IMR-90 (cell line): ENCODE results near the gene PPIA. TPM values are rescaled to one million over a fixed set of nuclear protein-coding genes. Genes with fewer than 3 reads are reported as not detected.

Experiments
- ATAC-seq: fragments of 200-7000 bp; cut with Tn5 transposase; 2 replicates; pipeline ENCODE4 v1.9.1; 2020; ENCODE audit warnings: low read depth, mild to moderate bottlenecking, moderate library complexity
- BruUV-seq: library from RNA; stranded (reverse); fragments of 400-500 nt; replicated peaks from 2 replicates; lab custom pipeline; 2021; lab: Mats Ljungman, UMichigan
- CTCF ChIA-PET: fragments of 300-600 bp; formaldehyde crosslinking; extraction: SDS; loops from one replicate; lab custom pipeline; 2021; ENCODE audit warnings: antibody characterized with exemption; lab: Yijun Ruan, JAX
- POLR2A ChIA-PET: fragments of 300-600 bp; sonication (Branson Sonifier 250); formaldehyde crosslinking; loops from one replicate; lab custom pipeline; 2022; ENCODE audit warnings: antibody characterized with exemption; ENCODE audit not compliant: unreplicated experiment; lab: Charles Lee
- DNase-seq: peaks from one replicate; pipeline ENCODE4 v3.0.0; 2013
- H2AFZ ChIP-seq: replicated peaks from 2 replicates; pipeline ENCODE3; 2013; ENCODE audit warnings: low read length, mild to moderate bottlenecking; ENCODE audit not compliant: poor library complexity
- H2AK5ac ChIP-seq: 2 replicates; pipeline ENCODE4 v1.6.1; 2013; ENCODE audit warnings: low read depth, low read length, inconsistent platforms
- H2AK9ac ChIP-seq: replicated peaks from 2 replicates; pipeline ENCODE3; 2013; ENCODE audit warnings: mild to moderate bottlenecking, low read depth, low read length, moderate library complexity; ENCODE audit not compliant: poor library complexity
- H2BK120ac ChIP-seq: 2 replicates; pipeline ENCODE4 v1.6.1; 2013; ENCODE audit warnings: low read depth, low read length, inconsistent platforms
- H2BK15ac ChIP-seq: 3 replicates; pipeline ENCODE4 v1.6.1; 2013; ENCODE audit warnings: low read depth, low read length, inconsistent platforms
- H2BK20ac ChIP-seq: 2 replicates; pipeline ENCODE4 v1.6.1; 2013; ENCODE audit warnings: low read depth, mild to moderate bottlenecking, inconsistent platforms, low read length, moderate library complexity
- H2BK5ac ChIP-seq: 2 replicates; pipeline ENCODE4 v1.6.1; 2013; ENCODE audit warnings: mild to moderate bottlenecking, low read depth, low read length, inconsistent platforms; ENCODE audit not compliant: poor library complexity, severe bottlenecking
- H3K14ac ChIP-seq: replicated peaks from 2 replicates; pipeline ENCODE4 v1.6.1; 2013; ENCODE audit warnings: low read depth, low read length, inconsistent platforms
- H3K18ac ChIP-seq: 2 replicates; pipeline ENCODE4 v1.6.1; 2013; ENCODE audit warnings: low read depth, low read length, control low read depth
- H3K23ac ChIP-seq: 2 replicates; pipeline ENCODE4 v1.6.1; 2013; ENCODE audit warnings: low read depth, low read length, inconsistent platforms
- H3K27ac ChIP-seq: 2 replicates; pipeline ENCODE4 v1.5.1; 2013; ENCODE audit warnings: mild to moderate bottlenecking, control low read depth, low read length; ENCODE audit not compliant: insufficient read depth
- H3K27me3 ChIP-seq: 2 replicates; pipeline ENCODE4 v1.6.1; 2013; ENCODE audit warnings: low read length; ENCODE audit not compliant: control insufficient read depth, insufficient read depth
- H3K36me3 ChIP-seq: 2 replicates; pipeline ENCODE4 v1.6.1; 2013; ENCODE audit warnings: low read length, mixed read lengths; ENCODE audit not compliant: control insufficient read depth, insufficient read depth
- H3K4ac ChIP-seq: 2 replicates; pipeline ENCODE4 v1.6.1; 2013; ENCODE audit warnings: low read depth, low read length, inconsistent platforms
- H3K4me1 ChIP-seq: 2 replicates; pipeline ENCODE4 v1.6.1; 2013; ENCODE audit warnings: low read length, mixed read lengths; ENCODE audit not compliant: control insufficient read depth, insufficient read depth
- H3K4me2 ChIP-seq: 2 replicates; pipeline ENCODE4 v1.6.1; 2013; ENCODE audit warnings: low read depth, mild to moderate bottlenecking, control low read depth, low read length, moderate library complexity
- H3K4me3 ChIP-seq: 2 replicates; pipeline ENCODE4 v1.5.1; 2013; ENCODE audit warnings: low read depth, mild to moderate bottlenecking, control low read depth, low read length, moderate library complexity; ENCODE audit not compliant: insufficient read depth
- H3K56ac ChIP-seq: 2 replicates; pipeline ENCODE4 v1.6.1; 2013; ENCODE audit warnings: low read length, inconsistent platforms; ENCODE audit not compliant: insufficient read depth; ENCODE audit errors: extremely low read depth
- H3K79me1 ChIP-seq, 2 experiments: 2 replicates each; pipeline ENCODE4 v1.6.1; 2013; ENCODE audit warnings: low read length in 2 of 2, inconsistent platforms in 1 of 2, low read depth in 1 of 2
- H3K9ac ChIP-seq: 2 replicates; pipeline ENCODE4 v1.6.1; 2013; ENCODE audit warnings: low read depth, low read length, control low read depth
- H3K9me1 ChIP-seq: 2 replicates; pipeline ENCODE4 v1.6.1; 2013; ENCODE audit warnings: low read length, inconsistent platforms; ENCODE audit not compliant: insufficient read depth
- H3K9me3 ChIP-seq: 2 replicates; pipeline ENCODE4 v1.6.1; 2013; ENCODE audit warnings: low read length; ENCODE audit not compliant: control insufficient read depth, insufficient read depth
- H4K20me1 ChIP-seq: 2 replicates; pipeline ENCODE4 v1.6.1; 2013; ENCODE audit warnings: low read length, inconsistent platforms; ENCODE audit not compliant: insufficient read depth
- H4K5ac ChIP-seq: 2 replicates; pipeline ENCODE4 v1.6.1; 2013; ENCODE audit warnings: mild to moderate bottlenecking, low read depth, low read length, control low read depth
- H4K8ac ChIP-seq, 2 experiments: 2 replicates each; pipeline ENCODE4 v1.6.1; 2013; ENCODE audit warnings: low read depth in 2 of 2, low read length in 2 of 2, control low read depth in 1 of 2, inconsistent platforms in 1 of 2
- H4K91ac ChIP-seq: 2 replicates; pipeline ENCODE4 v1.6.1; 2013; ENCODE audit warnings: low read depth, low read length, inconsistent platforms; ENCODE audit not compliant: insufficient read depth
- CHD1 ChIP-seq: IDR thresholded peaks from 2 replicates; pipeline ENCODE4 v1.6.1; 2012; ENCODE audit warnings: low read depth, low read length, improper control_type of control experiment
- POLR2A ChIP-seq: IDR thresholded peaks from 2 replicates; pipeline ENCODE4 v1.6.1; 2012; ENCODE audit warnings: mild to moderate bottlenecking, low read depth, low read length
- WGBS, 2 experiments: methylation state at CpG; one replicate each; pipeline versions ENCODE4 v1.1.5 to v1.1.7; 2013; ENCODE audit warnings: missing lambda C conversion rate in 2 of 2; ENCODE audit not compliant: insufficient read length in 1 of 2; ENCODE audit errors: extremely low coverage in 2 of 2; 5-methylcytosine and 5-hydroxymethylcytosine counted together
- dilution Hi-C: fragments of 300-500 bp; cut with HindIII; formaldehyde crosslinking; loops from one replicate; pipeline ENCODE4 v1.14.3; 2018; ENCODE audit warnings: low sequenced_read_pairs; ENCODE audit not compliant: unreplicated experiment
- in situ Hi-C: fragments of 300-500 bp; cut with MboI; formaldehyde crosslinking; loops from 3 replicates; pipeline ENCODE4 v1.14.3; 2019; ENCODE audit warnings: low sequenced_read_pairs, inconsistent platforms, mixed read lengths
- intact Hi-C: fragments of 100-400 bp; cut with micrococcal nuclease; formaldehyde crosslinking; loops from 2 replicates; pipeline ENCODE4 v1.10.0; 2022
- polyA plus RNA-seq, 3 experiments: library from polyadenylated mRNA; depleted of rRNA; stranded (reverse); fragments of >200 nt; gene quantifications; 2 replicates each; pipeline ENCODE4 v1.2.3, GENCODE V29; 2012; ENCODE audit warnings: low replicate concordance in 1 of 3
- total RNA-seq: library from RNA; depleted of rRNA; stranded (reverse); fragments of >200 nt; gene quantifications from 2 replicates; pipeline ENCODE4 v1.2.3, GENCODE V29; 2012

Gene PPIA
- total and polyA plus RNA-seq, 2 of the 4 experiments (the other 2 are of a cell fraction) = 3,396 to 4,883 TPM

- no peak for ATAC-seq
- Histone ChIP-seq H4K20me1 (peaks cover 6% of the 10 kb centered on the region), H3K4me2 (no peak overlapping the region), H3K18ac (no peak overlapping the region), H2BK120ac (no peak overlapping the region), H3K56ac (no peak overlapping the region), H2AK5ac (no peak overlapping the region), H2BK15ac (no peak overlapping the region; the same call in 2 of the 3 replicates), H3K9ac (no peak overlapping the region), H2AK9ac (no peak overlapping the region), H4K91ac (no peak overlapping the region), H4K8ac (no peak overlapping the region), H3K9me3 (peaks cover 2% of the 10 kb centered on the region; the same call in 1 of the 2 replicates), H3K79me1 (peaks cover 0 to 9% of the 10 kb centered on the region in 2 experiments; a peak in 2 of 4 replicates), H3K4me3 (no peak overlapping the region), H2BK5ac (no peak overlapping the region), H3K14ac (no peak overlapping the region), H2BK20ac (no peak overlapping the region), H4K5ac (no peak overlapping the region), H2AFZ (no peak overlapping the region), H3K27ac (no peak overlapping the region), H3K4me1 (peaks cover 29% of the 10 kb centered on the region), H3K9me1 (peaks cover 22% of the 10 kb centered on the region), H3K23ac (no peak overlapping the region), H3K27me3 (no peaks in the 10 kb centered on the region; the same call in 1 of the 2 replicates), H3K36me3 (peaks cover 4% of the 10 kb centered on the region; the same call in 1 of the 2 replicates), H3K4ac (no peak overlapping the region)
- in situ Hi-C loops = no loop called here
- 90% methylated on average over 2 of the region's 6 CpGs; no CpG with 5 or more reads in 1 of the 2 experiments for WGBS, 2 experiments
- CTCF ChIA-PET = no interaction called here
- no TSS peak for BruUV-seq
- intact Hi-C loops = no loop called here
- TF ChIP-seq CHD1 = no peak
- no peak for TF ChIP-seq POLR2A
- DNase-seq = no peak
- POLR2A ChIA-PET = no interaction called here
- dilution Hi-C loops = no loop called here
These were observed 24.0 kb upstream of the PPIA start for GRCh38 chr7:44772440-44772839.
